GM23338 (cell line): ENCODE results near the gene SLC25A30. TPM values are rescaled to one million over a fixed set of nuclear protein-coding genes. Genes with fewer than 3 reads are reported as not detected.
A peak's percentile ranks its signal among the peaks of the same experiment; 100 is the strongest.

Experiments
- ATAC-seq: fragments of 200-7000 bp; cut with Tn5 transposase; 3 replicates; pipeline ENCODE4 v1.9.1; 2020
- DNase-seq: peaks from one replicate; pipeline ENCODE4 v3.0.0-alpha.2; 2015; ENCODE audit warnings: low spot score
- H2AFZ ChIP-seq: fragments of 200-600 bp; sonication (generic); 2 replicates; pipeline ENCODE4 v1.8.0; 2016; ENCODE audit warnings: antibody characterized with exemption, mild to moderate bottlenecking, moderate library complexity
- H3F3A ChIP-seq: fragments of 200-600 bp; sonication (generic); replicated peaks from 2 replicates; pipeline ENCODE4 v1.8.0; 2017; ENCODE audit warnings: antibody characterized with exemption, mixed run types, low read depth
- H3K27ac ChIP-seq: fragments of 200-600 bp; sonication (generic); 2 replicates; pipeline ENCODE4 v1.6.1; 2016; ENCODE audit warnings: low read depth
- H3K27me3 ChIP-seq: fragments of 200-600 bp; sonication (generic); 2 replicates; pipeline ENCODE4 v1.8.0; 2016; ENCODE audit warnings: mild to moderate bottlenecking, mixed run types, moderate library complexity; ENCODE audit not compliant: insufficient read depth
- H3K36me3 ChIP-seq: fragments of 200-600 bp; sonication (generic); 2 replicates; pipeline ENCODE4 v1.8.0; 2016; ENCODE audit warnings: mild to moderate bottlenecking; ENCODE audit not compliant: insufficient read depth
- H3K4me1 ChIP-seq: fragments of 200-600 bp; sonication (generic); 2 replicates; pipeline ENCODE4 v1.8.0; 2016; ENCODE audit warnings: mild to moderate bottlenecking, moderate library complexity; ENCODE audit not compliant: insufficient read depth
- H3K4me2 ChIP-seq: fragments of 200-600 bp; sonication (generic); 2 replicates; pipeline ENCODE4 v1.7.1; 2017; ENCODE audit warnings: mixed run types
- H3K4me3 ChIP-seq: fragments of 200-600 bp; sonication (generic); 2 replicates; pipeline ENCODE4 v1.6.1; 2016; ENCODE audit warnings: mixed run types
- H3K79me2 ChIP-seq: fragments of 200-600 bp; sonication (generic); replicated peaks from 2 replicates; pipeline ENCODE4 v1.8.0; 2017; ENCODE audit warnings: mild to moderate bottlenecking; ENCODE audit not compliant: insufficient read depth
- H3K9me2 ChIP-seq: fragments of 200-600 bp; sonication (generic); 2 replicates; pipeline ENCODE4 v1.8.0; 2017; ENCODE audit not compliant: insufficient read depth
- H4K20me1 ChIP-seq: fragments of 200-600 bp; sonication (generic); replicated peaks from 2 replicates; pipeline ENCODE4 v1.8.0; 2017; ENCODE audit warnings: mild to moderate bottlenecking; ENCODE audit not compliant: insufficient read depth
- H3K27ac Mint-ChIP-seq: 2 replicates; pipeline ENCODE4 v1.8.0; 2020; ENCODE audit warnings: inconsistent platforms, mild to moderate bottlenecking, moderate library complexity, mixed read lengths
- H3K27me3 Mint-ChIP-seq: 3 replicates; pipeline ENCODE4 v1.8.0; 2022; ENCODE audit warnings: low read depth, mild to moderate bottlenecking, moderate library complexity, mixed read lengths, inconsistent platforms; ENCODE audit not compliant: insufficient read depth, poor library complexity
- H3K36me3 Mint-ChIP-seq: 3 replicates; pipeline ENCODE4 v1.8.0; 2021; ENCODE audit warnings: low read depth, mild to moderate bottlenecking, inconsistent platforms, moderate library complexity, mixed read lengths
- H3K4me1 Mint-ChIP-seq: 3 replicates; pipeline ENCODE4 v1.8.0; 2020; ENCODE audit warnings: mild to moderate bottlenecking, inconsistent platforms, mixed read lengths
- H3K4me3 Mint-ChIP-seq: 3 replicates; pipeline ENCODE4 v1.8.0; 2021; ENCODE audit warnings: moderate library complexity, mild to moderate bottlenecking, inconsistent platforms, mixed read lengths
- H3K9me3 Mint-ChIP-seq: 3 replicates; pipeline ENCODE4 v1.8.0; 2020; ENCODE audit warnings: moderate library complexity, mild to moderate bottlenecking, inconsistent platforms, mixed read lengths
- CREB1 ChIP-seq: fragments of 250-450 bp; sonication (Bioruptor Pico); IDR thresholded peaks from 2 replicates; pipeline ENCODE4 v1.5.0; 2020; ENCODE audit warnings: low read depth, mild to moderate bottlenecking, moderate library complexity
- EZH2phosphoT487 ChIP-seq: fragments of 200-600 bp; sonication (generic); IDR thresholded peaks from one replicate; pipeline ENCODE4 v1.8.1; 2018; ENCODE audit warnings: antibody characterized with exemption; ENCODE audit not compliant: unreplicated experiment
- NANOG ChIP-seq: IDR thresholded peaks from 2 replicates; pipeline ENCODE4 v1.6.1; 2016; ENCODE audit warnings: antibody characterized with exemption, borderline replicate concordance
- STAT1 ChIP-seq: IDR thresholded peaks from one replicate; pipeline ENCODE4 v1.6.1; 2016; ENCODE audit warnings: antibody characterized with exemption; ENCODE audit not compliant: unreplicated experiment
- ZNF114 ChIP-seq: fragments of 250-450 bp; sonication (Bioruptor Pico); IDR thresholded peaks from 2 replicates; pipeline ENCODE4 v1.5.0; 2020; ENCODE audit warnings: mild to moderate bottlenecking, moderate library complexity
- ZNF331 ChIP-seq: fragments of 250-450 bp; sonication (Bioruptor Pico); IDR thresholded peaks from 2 replicates; pipeline ENCODE4 v1.5.0; 2020; ENCODE audit warnings: low read depth, mild to moderate bottlenecking, moderate library complexity
- polyA plus RNA-seq: library from polyadenylated mRNA; unstranded; fragments of >200 nt; fragmentation: Nextera tagmentation; extraction: Ambion mirVana; gene quantifications from 2 replicates; pipeline ENCODE4 v1.2.1, GENCODE V29; 2016
- total RNA-seq: library from RNA; depleted of rRNA; stranded (reverse); fragments of >200 nt; shearing (Covaris generic); gene quantifications from 2 replicates; pipeline ENCODE4 v1.2.3, GENCODE V29; 2014
- TF ChIP-seq, protein P1 (sequence below), 2 experiments: fragments of 200-600 bp in 1 of 2; sonication (generic) in 1 of 2; conservative IDR thresholded peaks; 2 replicates each; pipeline versions ENCODE4 v1.5.1 to v1.6.1; 2016 to 2017; ENCODE audit warnings: antibody characterized with exemption in 2 of 2, low read depth in 2 of 2, mild to moderate bottlenecking in 2 of 2, moderate library complexity in 1 of 2
- TF ChIP-seq, protein P2 (sequence below): IDR thresholded peaks from 2 replicates; pipeline ENCODE4 v1.6.1; 2016; ENCODE audit warnings: antibody characterized with exemption
- TF ChIP-seq, protein P3 (sequence below): fragments of 250-450 bp; sonication (Bioruptor Pico); IDR thresholded peaks from 2 replicates; pipeline ENCODE4 v1.5.0; 2020; ENCODE audit warnings: mild to moderate bottlenecking, moderate library complexity

SLC25A30 gene
- total and polyA plus RNA-seq, 2 experiments from 2014 or later = 2.0 to 7.5 TPM

DNA sequence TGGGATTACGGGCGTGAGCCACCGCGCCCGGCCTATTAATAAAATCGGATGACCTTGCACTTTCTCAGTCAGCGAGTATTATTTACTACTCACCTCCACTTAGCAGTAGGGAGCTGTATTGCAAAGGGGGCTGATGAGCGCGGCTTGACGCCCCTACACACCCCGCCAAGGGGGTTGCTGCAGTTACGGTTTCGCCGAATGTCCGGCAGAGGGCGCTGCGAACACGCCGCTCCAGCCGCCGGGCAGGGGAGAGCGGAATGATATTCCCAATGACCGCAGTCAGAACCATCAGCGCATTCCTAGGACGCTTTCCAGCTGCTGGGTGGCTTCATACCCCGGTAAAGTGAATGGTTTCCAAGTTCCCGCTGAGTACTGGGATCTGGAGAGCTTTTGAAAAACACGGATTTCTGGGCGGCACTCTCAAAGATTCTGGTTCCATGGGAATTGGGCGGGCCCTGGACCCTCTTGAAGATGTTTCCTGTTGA, 47.2 kb downstream of the SLC25A30 start:
- Histone ChIP-seq H2AFZ (0 out of 2 replicates have a peak overlapping the region, but pooled peaks have one; percentile 57), H3K4me1 (peaks cover 17% of the 10 kb centered on the region), H3K36me3 (no peaks in the 10 kb centered on the region), H3K79me2 (no peaks in the 10 kb centered on the region), H3K27me3 (no peaks in the 10 kb centered on the region), H3F3A (peaks cover 5% of the 10 kb centered on the region; the same call in 1 of the 2 replicates), H3K4me3 (peak overlapping the region; percentile 31; the same call in 1 of the 2 replicates), H3K27ac (peak overlapping the region; percentile 78), H3K9me2 (no peaks in the 10 kb centered on the region), H4K20me1 (no peaks in the 10 kb centered on the region), H3K4me2 (peak overlapping the region; percentile 49)
- peak overlapping the region; percentile 18; the same call in 2 of the 3 replicates for H3K4me3 Mint-ChIP-seq
- H3K4me1 Mint-ChIP-seq = peaks cover 25% of the 10 kb centered on the region
- peak overlapping the region; percentile 26; the same call in 1 of the 2 replicates for H3K27ac Mint-ChIP-seq
- peaks cover 12% of the 10 kb centered on the region for H3K27me3 Mint-ChIP-seq
- no peak for TF ChIP-seq ZNF331 (CRISPR knock-in tag)
- TF ChIP-seq, protein P1, sequence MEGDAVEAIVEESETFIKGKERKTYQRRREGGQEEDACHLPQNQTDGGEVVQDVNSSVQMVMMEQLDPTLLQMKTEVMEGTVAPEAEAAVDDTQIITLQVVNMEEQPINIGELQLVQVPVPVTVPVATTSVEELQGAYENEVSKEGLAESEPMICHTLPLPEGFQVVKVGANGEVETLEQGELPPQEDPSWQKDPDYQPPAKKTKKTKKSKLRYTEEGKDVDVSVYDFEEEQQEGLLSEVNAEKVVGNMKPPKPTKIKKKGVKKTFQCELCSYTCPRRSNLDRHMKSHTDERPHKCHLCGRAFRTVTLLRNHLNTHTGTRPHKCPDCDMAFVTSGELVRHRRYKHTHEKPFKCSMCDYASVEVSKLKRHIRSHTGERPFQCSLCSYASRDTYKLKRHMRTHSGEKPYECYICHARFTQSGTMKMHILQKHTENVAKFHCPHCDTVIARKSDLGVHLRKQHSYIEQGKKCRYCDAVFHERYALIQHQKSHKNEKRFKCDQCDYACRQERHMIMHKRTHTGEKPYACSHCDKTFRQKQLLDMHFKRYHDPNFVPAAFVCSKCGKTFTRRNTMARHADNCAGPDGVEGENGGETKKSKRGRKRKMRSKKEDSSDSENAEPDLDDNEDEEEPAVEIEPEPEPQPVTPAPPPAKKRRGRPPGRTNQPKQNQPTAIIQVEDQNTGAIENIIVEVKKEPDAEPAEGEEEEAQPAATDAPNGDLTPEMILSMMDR (conservative IDR thresholded peaks at IDR 0.05; ENCODE audit: low read depth in 2 of 2) = peak; percentile 97 to 98
- no peak for TF ChIP-seq ZNF114 (CRISPR knock-in tag)
- no peak for TF ChIP-seq EZH2phosphoT487
- peak; percentile 34; the same call in 1 of the 2 replicates for TF ChIP-seq CREB1 (CRISPR knock-in tag)
- no peak for TF ChIP-seq NANOG
- TF ChIP-seq STAT1 = no peak
- TF ChIP-seq, protein P2, sequence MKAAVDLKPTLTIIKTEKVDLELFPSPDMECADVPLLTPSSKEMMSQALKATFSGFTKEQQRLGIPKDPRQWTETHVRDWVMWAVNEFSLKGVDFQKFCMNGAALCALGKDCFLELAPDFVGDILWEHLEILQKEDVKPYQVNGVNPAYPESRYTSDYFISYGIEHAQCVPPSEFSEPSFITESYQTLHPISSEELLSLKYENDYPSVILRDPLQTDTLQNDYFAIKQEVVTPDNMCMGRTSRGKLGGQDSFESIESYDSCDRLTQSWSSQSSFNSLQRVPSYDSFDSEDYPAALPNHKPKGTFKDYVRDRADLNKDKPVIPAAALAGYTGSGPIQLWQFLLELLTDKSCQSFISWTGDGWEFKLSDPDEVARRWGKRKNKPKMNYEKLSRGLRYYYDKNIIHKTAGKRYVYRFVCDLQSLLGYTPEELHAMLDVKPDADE = no peak
- TF ChIP-seq, protein P3, sequence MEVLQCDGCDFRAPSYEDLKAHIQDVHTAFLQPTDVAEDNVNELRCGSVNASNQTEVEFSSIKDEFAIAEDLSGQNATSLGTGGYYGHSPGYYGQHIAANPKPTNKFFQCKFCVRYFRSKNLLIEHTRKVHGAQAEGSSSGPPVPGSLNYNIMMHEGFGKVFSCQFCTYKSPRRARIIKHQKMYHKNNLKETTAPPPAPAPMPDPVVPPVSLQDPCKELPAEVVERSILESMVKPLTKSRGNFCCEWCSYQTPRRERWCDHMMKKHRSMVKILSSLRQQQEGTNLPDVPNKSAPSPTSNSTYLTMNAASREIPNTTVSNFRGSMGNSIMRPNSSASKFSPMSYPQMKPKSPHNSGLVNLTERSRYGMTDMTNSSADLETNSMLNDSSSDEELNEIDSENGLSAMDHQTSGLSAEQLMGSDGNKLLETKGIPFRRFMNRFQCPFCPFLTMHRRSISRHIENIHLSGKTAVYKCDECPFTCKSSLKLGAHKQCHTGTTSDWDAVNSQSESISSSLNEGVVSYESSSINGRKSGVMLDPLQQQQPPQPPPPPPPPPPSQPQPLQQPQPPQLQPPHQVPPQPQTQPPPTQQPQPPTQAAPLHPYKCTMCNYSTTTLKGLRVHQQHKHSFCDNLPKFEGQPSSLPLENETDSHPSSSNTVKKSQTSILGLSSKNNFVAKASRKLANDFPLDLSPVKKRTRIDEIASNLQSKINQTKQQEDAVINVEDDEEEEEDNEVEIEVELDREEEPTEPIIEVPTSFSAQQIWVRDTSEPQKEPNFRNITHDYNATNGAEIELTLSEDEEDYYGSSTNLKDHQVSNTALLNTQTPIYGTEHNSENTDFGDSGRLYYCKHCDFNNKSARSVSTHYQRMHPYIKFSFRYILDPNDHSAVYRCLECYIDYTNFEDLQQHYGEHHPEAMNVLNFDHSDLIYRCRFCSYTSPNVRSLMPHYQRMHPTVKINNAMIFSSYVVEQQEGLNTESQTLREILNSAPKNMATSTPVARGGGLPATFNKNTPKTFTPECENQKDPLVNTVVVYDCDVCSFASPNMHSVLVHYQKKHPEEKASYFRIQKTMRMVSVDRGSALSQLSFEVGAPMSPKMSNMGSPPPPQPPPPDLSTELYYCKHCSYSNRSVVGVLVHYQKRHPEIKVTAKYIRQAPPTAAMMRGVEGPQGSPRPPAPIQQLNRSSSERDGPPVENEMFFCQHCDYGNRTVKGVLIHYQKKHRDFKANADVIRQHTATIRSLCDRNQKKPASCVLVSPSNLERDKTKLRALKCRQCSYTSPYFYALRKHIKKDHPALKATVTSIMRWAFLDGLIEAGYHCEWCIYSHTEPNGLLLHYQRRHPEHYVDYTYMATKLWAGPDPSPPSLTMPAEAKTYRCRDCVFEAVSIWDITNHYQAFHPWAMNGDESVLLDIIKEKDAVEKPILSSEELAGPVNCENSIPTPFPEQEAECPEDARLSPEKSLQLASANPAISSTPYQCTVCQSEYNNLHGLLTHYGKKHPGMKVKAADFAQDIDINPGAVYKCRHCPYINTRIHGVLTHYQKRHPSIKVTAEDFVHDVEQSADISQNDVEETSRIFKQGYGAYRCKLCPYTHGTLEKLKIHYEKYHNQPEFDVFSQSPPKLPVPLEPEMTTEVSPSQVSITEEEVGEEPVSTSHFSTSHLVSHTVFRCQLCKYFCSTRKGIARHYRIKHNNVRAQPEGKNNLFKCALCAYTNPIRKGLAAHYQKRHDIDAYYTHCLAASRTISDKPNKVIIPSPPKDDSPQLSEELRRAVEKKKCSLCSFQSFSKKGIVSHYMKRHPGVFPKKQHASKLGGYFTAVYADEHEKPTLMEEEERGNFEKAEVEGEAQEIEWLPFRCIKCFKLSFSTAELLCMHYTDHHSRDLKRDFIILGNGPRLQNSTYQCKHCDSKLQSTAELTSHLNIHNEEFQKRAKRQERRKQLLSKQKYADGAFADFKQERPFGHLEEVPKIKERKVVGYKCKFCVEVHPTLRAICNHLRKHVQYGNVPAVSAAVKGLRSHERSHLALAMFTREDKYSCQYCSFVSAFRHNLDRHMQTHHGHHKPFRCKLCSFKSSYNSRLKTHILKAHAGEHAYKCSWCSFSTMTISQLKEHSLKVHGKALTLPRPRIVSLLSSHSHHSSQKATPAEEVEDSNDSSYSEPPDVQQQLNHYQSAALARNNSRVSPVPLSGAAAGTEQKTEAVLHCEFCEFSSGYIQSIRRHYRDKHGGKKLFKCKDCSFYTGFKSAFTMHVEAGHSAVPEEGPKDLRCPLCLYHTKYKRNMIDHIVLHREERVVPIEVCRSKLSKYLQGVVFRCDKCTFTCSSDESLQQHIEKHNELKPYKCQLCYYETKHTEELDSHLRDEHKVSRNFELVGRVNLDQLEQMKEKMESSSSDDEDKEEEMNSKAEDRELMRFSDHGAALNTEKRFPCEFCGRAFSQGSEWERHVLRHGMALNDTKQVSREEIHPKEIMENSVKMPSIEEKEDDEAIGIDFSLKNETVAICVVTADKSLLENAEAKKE (CRISPR knock-in tag) = peak; percentile 15; the same call in 1 of the 2 replicates
- DNase-seq = peak; percentile 93
- ATAC-seq = peak; percentile 96
- H3K36me3 Mint-ChIP-seq = no peaks in the 10 kb centered on the region
- no peaks in the 10 kb centered on the region for H3K9me3 Mint-ChIP-seq
